ENCODE data around the gene ID2.

GRCh38 chr2:8671802-8672201 lies 10.1 kb upstream of the ID2 start:
- TF ChIP-seq CTCF (IDR thresholded peaks at IDR 0.05) = no peak
- no peak for TF ChIP-seq POLR2A (IDR thresholded peaks at IDR 0.05)
